Ureter (tissue), 1 donor: ENCODE data around the gene UGT1A5. TPM values are rescaled to one million over a fixed set of nuclear protein-coding genes. Genes with fewer than 3 reads are reported as not detected.

ENCODE experiments used
- DNase-seq: peaks from one replicate; pipeline ENCODE4 v3.0.0-alpha.2; 2020; ENCODE audit warnings: low spot score
- total RNA-seq: library from RNA; stranded (reverse); gene quantifications from one replicate; pipeline ENCODE4 v1.2.4, GENCODE V29; 2023
- donor health status: DM: yes; HTN: yes; CAD: no.

Gene UGT1A5
- total RNA-seq, 1 donor from 2014 or later = 21.3 TPM

- peak; percentile 17 for DNase-seq
These were observed 95.5 kb downstream of the UGT1A5 start for GRCh38 chr2:233807966-233808935.

- DNase-seq = no peak
These were observed 97.7 kb downstream of the UGT1A5 start for GRCh38 chr2:233810385-233810784.

- no peak for DNase-seq
These were observed 98.4 kb downstream of the UGT1A5 start for GRCh38 chr2:233811087-233811486.

GRCh38 chr2:233811732-233812131 lies 99.0 kb downstream of the UGT1A5 start:
- no peak for DNase-seq

- DNase-seq = no peak
These were observed 100.7 kb downstream of the UGT1A5 start for GRCh38 chr2:233813236-233814055.

- no peak for DNase-seq
These were observed 101.5 kb downstream of the UGT1A5 start for GRCh38 chr2:233814056-233814835.

GRCh38 chr2:233815861-233816260 lies 103.2 kb downstream of the UGT1A5 start:
- DNase-seq = no peak

DNA sequence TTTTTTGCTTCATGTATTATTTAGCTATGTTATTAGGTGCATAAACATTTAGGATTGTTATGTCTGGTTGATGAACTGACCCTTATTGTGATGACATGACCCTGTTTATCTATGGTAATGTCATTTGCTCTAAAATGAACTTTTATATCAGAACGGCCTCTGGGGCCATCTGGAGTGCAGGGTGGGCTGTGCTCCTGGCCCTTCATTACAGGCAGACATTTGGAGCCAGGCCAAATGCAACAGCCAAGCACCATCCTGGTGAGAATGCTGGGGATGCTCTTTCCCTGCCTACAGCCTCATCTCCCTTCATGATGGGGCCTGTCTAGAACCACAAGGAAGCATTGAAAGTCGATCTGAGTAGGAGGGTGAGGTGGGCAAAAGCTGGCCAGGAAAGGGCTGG lies 103.6 kb downstream of the UGT1A5 start:
- no peak for DNase-seq

DNA sequence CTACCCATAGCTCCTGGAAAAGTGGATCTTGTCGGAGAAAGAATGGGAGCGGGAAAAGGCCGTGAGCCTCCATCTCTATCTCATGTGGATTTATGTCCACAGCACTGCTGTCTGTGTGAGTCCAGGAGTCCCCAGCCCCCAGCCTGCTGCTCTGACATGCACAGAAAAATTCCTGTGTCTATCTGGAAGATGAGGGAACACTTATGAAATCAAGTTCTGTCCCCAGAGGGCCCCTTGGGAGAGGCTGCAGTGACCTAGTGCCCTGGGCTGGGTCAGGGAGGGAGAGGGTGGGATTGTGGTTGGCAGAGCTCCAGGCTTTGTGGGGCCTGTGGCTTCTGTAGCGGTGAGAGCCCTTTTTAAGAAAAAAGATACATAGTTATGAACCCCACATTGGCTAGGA lies 104.1 kb downstream of the UGT1A5 start:
- DNase-seq = no peak

DNA sequence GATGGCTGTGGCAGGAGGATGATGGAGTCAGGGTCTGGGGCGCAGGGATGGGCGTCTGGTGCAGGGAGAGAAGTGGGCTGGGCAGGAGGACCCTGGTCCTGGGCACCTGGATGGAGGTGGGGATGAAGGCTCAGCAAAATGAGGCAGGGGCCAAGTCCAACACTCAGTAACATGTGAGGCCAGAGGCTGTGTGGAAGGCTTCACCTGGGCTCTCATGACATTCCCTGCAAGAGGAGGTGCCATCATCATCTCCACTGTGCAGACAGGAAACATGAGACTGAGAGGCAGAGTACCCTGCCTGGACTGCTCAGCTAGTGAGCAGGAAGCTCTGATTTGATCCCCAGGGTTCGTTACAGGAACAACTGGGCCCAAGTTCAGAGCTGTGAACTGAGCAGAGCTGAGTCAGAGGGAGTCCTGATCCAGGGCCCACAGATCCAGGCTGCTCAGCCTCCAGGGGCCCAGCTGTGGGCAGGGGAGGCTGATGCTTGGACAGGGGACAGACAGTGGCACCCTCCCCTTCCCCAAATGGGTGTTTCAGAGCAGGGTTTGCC lies 104.7 kb downstream of the UGT1A5 start:
- no peak for DNase-seq

DNA sequence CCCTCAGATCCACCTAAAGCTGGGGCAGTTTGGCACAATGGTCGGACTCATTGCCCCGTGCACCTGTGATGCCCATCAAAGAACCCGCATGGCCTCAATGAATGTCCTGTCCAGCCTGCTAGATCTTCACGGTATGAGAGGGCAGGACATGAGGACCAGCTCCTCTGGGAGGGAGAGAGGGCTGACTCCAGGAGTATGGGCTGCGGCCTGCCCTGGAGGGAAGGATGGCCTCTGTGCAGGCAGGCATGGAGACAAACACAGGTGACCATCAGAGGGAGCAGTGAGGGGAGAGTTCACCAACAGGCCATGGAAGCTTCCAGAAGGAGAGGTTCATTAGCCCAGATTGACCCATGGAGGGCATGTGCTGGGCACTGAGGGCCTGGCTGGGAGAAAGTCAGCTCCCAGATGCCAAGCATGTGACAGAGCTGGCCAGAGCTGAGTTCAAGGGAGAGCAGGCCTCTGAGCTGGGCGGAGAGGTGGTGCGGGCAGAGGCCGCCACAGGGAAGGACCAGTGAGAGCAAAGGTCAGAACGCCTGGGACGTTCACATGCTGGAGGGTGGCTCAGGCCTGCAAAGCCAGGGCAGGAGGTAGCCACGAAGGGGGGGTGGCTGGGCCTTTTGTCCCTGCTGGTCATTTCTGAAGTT lies 105.4 kb downstream of the UGT1A5 start:
- DNase-seq = no peak

DNA sequence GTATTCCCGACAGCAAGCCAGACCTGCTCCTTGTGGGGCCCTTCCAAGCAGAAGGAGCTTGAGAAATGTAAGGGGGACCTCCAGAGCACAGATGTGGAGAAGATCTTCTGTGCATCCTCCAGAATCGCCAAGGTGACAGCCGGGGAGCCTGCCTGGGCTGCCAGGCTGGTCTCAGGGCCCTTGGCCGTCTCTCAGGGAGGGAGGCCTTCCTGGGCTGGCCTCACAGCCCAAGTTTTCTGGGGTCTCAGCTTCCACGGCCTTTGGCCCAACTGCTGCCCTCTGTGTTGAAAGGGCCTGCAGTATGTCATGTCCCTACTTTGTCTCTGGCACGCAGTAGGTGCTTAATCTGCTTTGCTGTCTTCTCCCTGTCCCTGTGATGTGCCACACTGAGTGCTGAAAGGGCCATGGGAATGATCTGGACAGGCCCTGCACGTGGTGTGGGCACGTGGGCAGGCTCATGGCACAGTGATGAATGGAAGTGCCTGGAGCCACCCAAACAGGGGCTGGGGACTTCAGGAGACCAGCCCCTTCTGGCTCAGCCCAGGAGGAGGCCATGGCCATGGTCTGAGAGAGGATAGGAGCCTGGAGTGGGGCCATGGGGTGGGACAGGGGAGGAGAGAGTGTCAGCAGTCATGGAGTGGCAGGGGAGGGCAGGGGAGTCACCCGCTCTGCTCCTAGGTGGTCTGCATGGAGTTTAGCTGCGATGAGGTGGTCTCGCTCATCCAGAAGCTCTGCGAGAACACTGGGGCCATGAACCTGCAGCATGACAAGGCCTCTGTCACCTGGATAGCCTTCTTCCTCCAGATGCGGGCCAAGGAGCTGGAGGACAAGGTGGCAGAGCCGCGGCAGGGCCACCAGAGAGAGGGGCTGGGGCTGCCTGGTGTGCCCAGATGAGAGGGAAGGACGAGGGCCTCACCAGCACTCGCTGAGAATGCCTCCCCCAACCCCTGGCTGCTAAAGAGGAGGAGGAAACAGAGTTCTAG lies 106.2 kb downstream of the UGT1A5 start:
- no peak for DNase-seq

GRCh38 chr2:233819884-233820773 lies 107.4 kb downstream of the UGT1A5 start:
- DNase-seq = no peak

- DNase-seq = no peak
These were observed 108.0 kb downstream of the UGT1A5 start for GRCh38 chr2:233820774-233821105.

DNA sequence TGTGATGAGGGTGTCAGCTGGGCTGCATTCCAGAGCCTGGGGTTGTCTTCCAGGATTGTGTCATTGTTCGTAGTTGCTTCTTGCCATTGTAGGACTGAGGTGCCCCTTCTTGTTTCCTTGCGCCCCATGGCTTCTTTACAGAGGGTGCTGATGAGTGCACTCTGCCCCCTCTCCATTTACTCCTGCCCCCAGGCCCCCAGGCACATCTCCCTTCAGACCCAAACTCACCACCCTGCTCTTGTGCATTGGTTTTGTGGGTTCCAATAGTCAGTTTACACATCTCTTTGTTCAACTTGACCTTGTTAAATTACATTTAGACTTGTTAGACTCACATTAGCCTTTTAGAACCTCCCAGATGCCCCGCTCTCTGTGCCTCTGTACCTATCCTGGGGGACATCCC lies 108.5 kb downstream of the UGT1A5 start:
- DNase-seq = no peak

DNA sequence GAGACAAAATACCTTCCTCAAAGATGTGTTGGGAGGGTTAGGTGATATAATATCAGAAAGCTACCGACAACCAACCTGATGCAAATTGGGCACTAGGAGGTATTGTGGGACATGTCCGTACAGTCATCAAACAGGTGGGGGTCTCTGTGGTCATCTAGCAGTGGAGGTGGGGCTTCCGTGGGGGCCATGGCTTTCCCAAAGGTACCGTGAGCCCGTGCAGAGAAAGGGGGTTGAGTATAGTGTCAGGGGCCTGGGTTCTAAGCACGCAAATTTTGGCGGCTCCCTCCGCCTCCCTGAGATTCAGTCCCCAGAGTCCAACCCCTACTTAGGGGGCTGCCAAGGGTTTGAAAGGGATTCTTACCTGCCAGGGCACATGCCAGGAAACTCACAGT lies 109.0 kb downstream of the UGT1A5 start:
- DNase-seq = no peak

DNA sequence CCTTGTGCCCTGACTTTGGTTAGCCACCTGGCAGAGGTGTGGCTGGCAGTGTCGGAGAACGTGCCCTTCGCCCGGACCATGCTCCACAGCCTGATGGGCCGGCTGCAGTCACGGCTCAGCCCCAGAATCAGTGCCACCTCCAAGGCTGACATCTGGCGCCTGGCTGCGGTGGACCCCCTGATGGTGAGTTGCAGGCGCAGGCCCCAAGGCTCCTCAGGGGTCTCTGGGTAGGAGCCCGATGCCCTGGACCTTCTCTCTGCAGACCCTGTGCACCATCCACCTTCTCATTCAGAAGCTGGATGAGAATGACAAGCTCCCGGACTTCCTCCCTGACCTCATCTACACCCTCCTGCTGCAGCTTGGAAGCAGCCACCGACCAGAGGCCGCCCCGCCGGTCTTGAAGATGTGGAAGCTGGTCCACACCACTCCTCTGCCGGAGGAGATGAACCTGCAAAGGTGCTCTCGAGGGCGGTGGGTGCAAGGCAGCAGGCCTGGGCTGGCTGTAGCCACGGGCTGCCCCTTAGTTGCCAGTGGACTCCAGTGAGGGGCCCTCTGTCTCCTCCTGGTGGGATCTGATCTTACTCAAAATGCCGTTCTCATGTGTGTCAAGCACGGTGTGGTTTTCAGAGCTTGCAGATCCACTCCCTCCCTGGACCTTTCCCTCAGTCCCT lies 109.5 kb downstream of the UGT1A5 start:
- no peak for DNase-seq
